ENCODE results near the gene MAGEB1.

- TF ChIP-seq, protein P1, sequence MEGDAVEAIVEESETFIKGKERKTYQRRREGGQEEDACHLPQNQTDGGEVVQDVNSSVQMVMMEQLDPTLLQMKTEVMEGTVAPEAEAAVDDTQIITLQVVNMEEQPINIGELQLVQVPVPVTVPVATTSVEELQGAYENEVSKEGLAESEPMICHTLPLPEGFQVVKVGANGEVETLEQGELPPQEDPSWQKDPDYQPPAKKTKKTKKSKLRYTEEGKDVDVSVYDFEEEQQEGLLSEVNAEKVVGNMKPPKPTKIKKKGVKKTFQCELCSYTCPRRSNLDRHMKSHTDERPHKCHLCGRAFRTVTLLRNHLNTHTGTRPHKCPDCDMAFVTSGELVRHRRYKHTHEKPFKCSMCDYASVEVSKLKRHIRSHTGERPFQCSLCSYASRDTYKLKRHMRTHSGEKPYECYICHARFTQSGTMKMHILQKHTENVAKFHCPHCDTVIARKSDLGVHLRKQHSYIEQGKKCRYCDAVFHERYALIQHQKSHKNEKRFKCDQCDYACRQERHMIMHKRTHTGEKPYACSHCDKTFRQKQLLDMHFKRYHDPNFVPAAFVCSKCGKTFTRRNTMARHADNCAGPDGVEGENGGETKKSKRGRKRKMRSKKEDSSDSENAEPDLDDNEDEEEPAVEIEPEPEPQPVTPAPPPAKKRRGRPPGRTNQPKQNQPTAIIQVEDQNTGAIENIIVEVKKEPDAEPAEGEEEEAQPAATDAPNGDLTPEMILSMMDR (IDR thresholded peaks at IDR 0.05), result no peak
- no peak for TF ChIP-seq POLR2AphosphoS5 (IDR thresholded peaks at IDR 0.05; ENCODE audit: low read depth, low read length)
- no peak for TF ChIP-seq TCF7L2 (IDR thresholded peaks at IDR 0.05; ENCODE audit: low read depth, low read length)
These were observed 33.5 kb downstream of the MAGEB1 start for GRCh38 chrX:30280428-30280827.

Measured in Panc1 (cell line).